Epithelial cell of esophagus (primary cell): ENCODE data around the gene OPHN1.
A peak's percentile ranks its signal among the peaks of the same experiment; 100 is the strongest.
"Not testable (repeated sequence)": the region's sequence is repeated elsewhere in the genome, so short reads cannot be mapped to it uniquely, and the experiment has no call there.

Experiments used
- DNase-seq: peaks from one replicate; pipeline ENCODE4 v3.0.0; 2010; ENCODE audit warnings: low read depth
- H3K4me3 ChIP-seq: 2 replicates; pipeline ENCODE4 v1.5.1; 2011; ENCODE audit warnings: mild to moderate bottlenecking, low read length, control low read depth
- TF ChIP-seq, protein P1 (sequence below): IDR thresholded peaks from 2 replicates; pipeline ENCODE4 v1.5.1; 2011; ENCODE audit warnings: low read depth, mild to moderate bottlenecking, low read length, control low read depth, inconsistent platforms; ENCODE audit not compliant: insufficient read depth; ENCODE audit errors: missing control alignments

The OPHN1 gene

DNA sequence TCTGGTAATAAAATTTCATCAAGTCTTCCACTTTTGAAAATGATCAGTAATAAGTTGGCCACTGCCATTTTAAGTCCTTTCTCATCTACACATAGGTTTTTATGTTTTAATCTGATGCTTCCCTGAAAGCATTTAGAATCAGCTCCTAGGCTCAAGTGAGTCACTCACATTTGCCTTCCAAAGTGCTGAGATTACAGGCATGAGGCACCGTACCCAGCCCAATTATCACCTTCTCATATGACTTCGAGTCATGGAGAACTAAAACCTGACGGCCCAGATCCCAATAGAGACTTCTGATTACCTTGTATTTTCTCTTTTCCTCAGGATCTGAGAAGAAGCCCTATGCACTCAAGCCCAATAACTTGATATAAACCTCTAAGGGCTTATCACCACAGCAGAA lies 140.8 kb downstream of the OPHN1 start:
- peak; percentile 81 for DNase-seq
- TF ChIP-seq, protein P1, sequence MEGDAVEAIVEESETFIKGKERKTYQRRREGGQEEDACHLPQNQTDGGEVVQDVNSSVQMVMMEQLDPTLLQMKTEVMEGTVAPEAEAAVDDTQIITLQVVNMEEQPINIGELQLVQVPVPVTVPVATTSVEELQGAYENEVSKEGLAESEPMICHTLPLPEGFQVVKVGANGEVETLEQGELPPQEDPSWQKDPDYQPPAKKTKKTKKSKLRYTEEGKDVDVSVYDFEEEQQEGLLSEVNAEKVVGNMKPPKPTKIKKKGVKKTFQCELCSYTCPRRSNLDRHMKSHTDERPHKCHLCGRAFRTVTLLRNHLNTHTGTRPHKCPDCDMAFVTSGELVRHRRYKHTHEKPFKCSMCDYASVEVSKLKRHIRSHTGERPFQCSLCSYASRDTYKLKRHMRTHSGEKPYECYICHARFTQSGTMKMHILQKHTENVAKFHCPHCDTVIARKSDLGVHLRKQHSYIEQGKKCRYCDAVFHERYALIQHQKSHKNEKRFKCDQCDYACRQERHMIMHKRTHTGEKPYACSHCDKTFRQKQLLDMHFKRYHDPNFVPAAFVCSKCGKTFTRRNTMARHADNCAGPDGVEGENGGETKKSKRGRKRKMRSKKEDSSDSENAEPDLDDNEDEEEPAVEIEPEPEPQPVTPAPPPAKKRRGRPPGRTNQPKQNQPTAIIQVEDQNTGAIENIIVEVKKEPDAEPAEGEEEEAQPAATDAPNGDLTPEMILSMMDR, result no peak
- no peak overlapping the region for H3K4me3 ChIP-seq

DNA sequence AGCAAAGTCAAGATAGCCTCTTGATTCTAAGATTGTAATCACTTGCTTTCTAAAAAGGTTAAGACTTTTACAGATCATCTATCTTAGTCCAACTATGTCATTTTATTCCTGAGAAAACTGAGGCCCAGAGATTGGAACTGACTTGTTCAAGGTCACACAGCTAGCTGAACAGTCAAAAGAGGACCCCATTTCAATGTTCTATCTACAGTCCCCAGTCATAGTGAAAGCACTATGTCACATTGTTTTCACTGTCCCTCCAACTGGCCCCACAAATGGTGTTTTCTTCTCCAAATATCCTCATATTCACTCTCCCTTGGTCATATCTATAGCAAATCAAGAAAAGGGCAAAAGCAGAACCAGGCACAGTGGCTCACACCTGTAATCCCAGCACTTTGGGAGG lies 145.2 kb downstream of the OPHN1 start:
- TF ChIP-seq, protein P1, result no peak
- DNase-seq, result no peak
- no peak overlapping the region for H3K4me3 ChIP-seq

DNA sequence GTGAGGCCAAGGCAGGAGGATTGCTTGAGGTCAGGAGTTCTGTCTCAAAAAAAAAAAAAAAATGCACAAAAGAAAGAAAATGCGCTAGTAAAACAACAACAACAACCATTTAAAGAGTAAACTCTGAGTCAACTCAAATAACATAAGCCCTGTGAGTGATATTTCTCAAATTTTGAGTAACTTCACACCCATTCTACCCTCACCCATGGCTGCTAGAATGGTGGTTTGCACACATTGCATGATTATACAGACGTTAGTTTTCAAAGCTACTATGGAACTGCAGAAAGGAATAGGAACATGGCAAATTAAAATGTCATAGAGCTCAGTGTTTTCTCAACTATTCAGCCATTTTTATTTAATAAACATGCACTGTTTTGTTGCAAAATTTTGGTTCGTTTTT lies 145.9 kb downstream of the OPHN1 start:
- H3K4me3 ChIP-seq, result no peak overlapping the region
- TF ChIP-seq, protein P1, result no peak

DNA sequence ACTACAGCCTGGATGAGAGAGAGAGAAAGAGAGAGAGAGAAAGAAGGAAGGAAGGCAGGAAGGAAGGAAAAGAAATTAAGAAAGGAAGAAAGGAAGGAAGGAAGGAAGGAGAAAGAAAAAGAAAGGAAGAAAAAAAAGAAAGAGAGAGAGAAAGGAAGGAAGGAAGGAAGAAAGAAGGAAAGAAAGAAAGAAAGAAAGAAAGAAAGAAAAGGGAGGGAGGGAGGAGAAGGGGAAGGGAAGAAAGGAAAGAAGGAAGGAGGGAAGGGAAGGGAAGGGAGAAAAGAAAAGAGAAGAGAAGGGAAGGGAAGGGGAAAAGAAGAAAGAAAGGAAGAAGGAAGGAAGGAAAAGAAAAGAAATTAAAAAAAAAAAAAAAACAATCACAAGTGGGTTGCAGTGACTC lies 146.3 kb downstream of the OPHN1 start:
- DNase-seq, result no peak
- TF ChIP-seq, protein P1, result no peak
- no peak overlapping the region for H3K4me3 ChIP-seq

More for the DNA sequence above, 145.9 kb downstream of the OPHN1 start:
- no peak for DNase-seq

DNA sequence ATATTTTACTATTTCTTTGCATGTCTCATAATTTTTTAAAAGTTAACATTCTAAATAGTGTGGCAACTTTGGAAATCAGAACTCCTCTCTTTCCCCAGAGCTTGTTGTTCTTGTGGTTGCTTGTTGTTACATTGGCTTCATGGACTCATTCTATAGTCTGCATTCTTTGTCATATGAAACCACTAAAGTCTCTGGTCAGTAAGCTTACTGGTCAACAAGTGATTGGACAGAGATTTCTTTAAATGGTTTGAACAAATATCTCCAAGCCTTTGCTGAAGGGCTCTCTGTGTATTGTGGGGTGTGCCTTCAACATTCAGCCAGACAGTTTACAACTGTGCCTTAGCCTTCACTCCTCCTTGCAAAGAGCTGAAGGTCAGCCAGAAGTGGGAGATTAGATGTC lies 147.2 kb downstream of the OPHN1 start:
- TF ChIP-seq, protein P1, result no peak
- no peak for DNase-seq
- no peak overlapping the region for H3K4me3 ChIP-seq

DNA sequence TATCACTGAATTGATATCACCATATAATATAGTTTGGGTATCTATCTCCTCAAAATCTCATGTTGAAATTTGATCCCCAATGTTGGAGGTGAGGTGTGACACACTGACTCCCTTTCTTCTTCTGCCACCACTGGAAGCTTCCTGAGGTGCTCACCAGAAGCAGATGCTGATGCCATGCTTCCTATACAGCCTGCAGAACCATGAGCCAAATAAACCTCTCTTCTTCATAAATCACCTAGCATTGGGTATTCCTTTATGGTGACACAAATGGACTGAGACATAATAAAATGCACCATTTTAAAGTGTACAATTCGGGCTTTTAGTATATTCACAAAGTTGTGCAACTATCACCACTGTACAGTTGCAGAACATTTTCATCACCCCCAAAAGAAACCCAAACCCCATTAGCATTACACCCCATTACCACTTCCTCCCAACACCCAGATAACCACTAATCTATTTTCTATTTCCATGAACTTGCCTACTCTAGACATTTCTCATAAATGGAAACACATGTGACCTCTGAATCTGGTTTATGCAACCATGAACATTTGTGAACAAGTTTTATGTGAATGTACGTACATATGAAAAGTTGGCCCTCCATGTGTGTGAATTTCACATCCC lies 148.9 kb downstream of the OPHN1 start:
- DNase-seq, result no peak
- TF ChIP-seq, protein P1, result no peak
- H3K4me3 ChIP-seq, result no peak overlapping the region

DNA sequence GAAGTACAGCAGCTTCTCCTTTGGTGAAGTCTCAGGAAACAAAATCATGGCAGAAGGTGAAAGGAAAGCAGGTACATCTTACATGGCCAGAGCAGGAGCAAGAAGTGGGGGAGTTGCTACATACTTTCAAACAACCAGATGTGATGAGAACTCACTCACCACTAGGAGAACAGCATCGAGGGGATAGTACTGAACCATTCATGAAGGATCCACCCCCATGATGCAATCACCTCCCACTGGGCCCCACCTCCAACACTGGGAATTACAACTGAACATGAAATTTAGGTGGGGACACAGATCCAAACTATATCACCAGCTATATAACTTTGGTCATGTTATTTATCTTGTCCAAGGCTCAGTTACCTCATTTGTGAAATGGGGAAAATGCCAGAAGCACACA lies 159.4 kb downstream of the OPHN1 start:
- DNase-seq, result peak; percentile 3
- no peak overlapping the region for H3K4me3 ChIP-seq
- TF ChIP-seq, protein P1, result no peak

DNA sequence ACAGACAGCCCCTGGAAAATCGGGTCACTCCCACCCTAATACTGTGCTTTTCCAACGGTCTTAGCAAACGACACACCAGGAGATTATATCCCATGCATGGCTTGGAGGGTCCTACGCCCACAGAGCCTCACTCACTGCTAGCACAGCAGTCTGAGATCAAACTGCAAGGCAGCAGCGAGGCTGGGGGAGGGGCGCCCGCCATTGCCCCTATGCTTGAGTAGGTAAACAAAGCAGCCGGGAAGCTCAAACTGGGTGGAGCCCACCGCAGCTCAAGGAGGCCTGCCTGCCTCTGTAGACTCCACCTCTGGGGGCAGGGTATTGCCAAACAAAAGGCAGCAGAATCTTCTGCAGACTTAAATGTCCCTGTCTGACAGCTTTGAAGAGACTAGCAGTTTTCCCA lies 168.5 kb downstream of the OPHN1 start:
- not testable (repeated sequence) for H3K4me3 ChIP-seq, DNase-seq
